ENCODE data around the gene MEST.

DNA sequence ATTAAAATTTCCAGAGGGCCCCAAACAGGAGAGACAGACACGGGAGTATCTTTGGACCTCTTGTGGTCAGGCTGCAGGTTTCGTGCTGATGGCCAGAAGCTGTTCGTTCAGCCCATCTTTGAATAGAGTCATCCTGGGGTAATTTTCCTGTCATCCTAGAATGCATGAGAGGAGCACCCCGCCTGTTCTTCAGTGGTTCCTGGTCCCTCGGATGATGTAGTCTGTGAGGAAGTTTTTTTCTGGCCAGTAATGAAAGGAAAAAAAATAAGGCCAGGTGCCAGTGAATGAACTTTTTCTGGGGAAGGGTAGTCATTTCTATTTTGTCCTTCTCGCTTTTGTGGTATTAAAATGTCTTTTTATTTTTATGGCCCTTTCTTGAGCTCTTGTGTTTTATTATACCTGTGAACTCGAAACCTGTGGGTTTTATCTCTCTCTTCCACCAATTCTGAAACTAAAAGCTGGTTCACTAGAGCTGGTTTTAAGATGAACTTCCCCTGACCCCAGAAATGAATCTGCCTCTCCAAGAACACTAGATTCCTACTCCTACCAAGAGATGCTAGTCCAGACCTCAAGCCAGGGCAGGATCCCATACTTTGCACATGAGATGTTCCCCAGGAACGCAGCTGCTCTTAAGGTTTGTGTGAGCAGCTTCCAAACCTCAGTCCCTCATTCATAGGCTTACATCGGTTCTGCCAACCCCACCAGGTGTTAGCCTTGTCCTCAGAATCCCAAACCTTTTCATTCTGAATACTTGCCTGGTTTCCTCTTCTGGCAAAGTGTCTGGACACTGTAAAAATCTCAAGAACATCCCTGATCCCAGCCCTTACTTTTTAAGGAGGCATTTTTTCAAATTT is 15.4 kb upstream of the MEST start:
- TF ChIP-seq POLR2A (IDR thresholded peaks at IDR 0.05; ENCODE audit: insufficient read depth in 1 of 2, low read depth in 2 of 2, low read length in 2 of 2), result no peak
- TF ChIP-seq, protein P1, sequence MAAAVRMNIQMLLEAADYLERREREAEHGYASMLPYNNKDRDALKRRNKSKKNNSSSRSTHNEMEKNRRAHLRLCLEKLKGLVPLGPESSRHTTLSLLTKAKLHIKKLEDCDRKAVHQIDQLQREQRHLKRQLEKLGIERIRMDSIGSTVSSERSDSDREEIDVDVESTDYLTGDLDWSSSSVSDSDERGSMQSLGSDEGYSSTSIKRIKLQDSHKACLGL (CRISPR knock-in tag; IDR thresholded peaks at IDR 0.05), result no peak
- no peak for TF ChIP-seq NR2C2 (CRISPR knock-in tag; IDR thresholded peaks at IDR 0.05; ENCODE audit: borderline replicate concordance)
